ENCODE data around the gene INS.

INS gene

GRCh38 chr11:2144544-2145248 lies 16.3 kb downstream of the INS start:
- DNase-seq (ENCODE audit: low read depth in 2 of 2), result no peak

GRCh38 chr11:2143799-2144543 lies 17.0 kb downstream of the INS start:
- DNase-seq (ENCODE audit: low read depth in 2 of 2), result no peak

GRCh38 chr11:2143477-2143798 lies 17.6 kb downstream of the INS start:
- DNase-seq (ENCODE audit: low read depth in 2 of 2), result no peak

GRCh38 chr11:2142762-2143202 lies 18.2 kb downstream of the INS start:
- DNase-seq (ENCODE audit: low read depth in 2 of 2), result peak in 1 of 2 donors; percentile 29

- no peak for DNase-seq (ENCODE audit: low read depth in 2 of 2)
These were observed 18.7 kb downstream of the INS start for GRCh38 chr11:2142300-2142759.

GRCh38 chr11:2140411-2141400 lies 20.3 kb downstream of the INS start:
- no peak for DNase-seq (ENCODE audit: low read depth in 2 of 2)

GRCh38 chr11:2139621-2140337 lies 21.2 kb downstream of the INS start:
- no peak for DNase-seq (ENCODE audit: low read depth in 2 of 2)

GRCh38 chr11:2139123-2139521 lies 21.9 kb downstream of the INS start, which contains the start of gene IGF2:
Gene IGF2, minus strand, starts transcription at chr11:2139389. Its CDS starts 3,866 bp downstream, at chr11:2135523.
- DNase-seq (ENCODE audit: low read depth in 2 of 2), result no peak

GRCh38 chr11:2138431-2139122 lies 22.4 kb downstream of the INS start:
- DNase-seq (ENCODE audit: low read depth in 2 of 2), result peak in 1 of 2 donors; percentile 29

- DNase-seq (ENCODE audit: low read depth in 2 of 2), result no peak
These were observed 23.0 kb downstream of the INS start for GRCh38 chr11:2138068-2138430.

GRCh38 chr11:2137202-2138067 lies 23.6 kb downstream of the INS start:
- DNase-seq (ENCODE audit: low read depth in 2 of 2), result no peak

- DNase-seq (ENCODE audit: low read depth in 2 of 2), result no peak
These were observed 24.1 kb downstream of the INS start for GRCh38 chr11:2136952-2137201.

GRCh38 chr11:2136209-2136951 lies 24.6 kb downstream of the INS start:
- DNase-seq (ENCODE audit: low read depth in 2 of 2), result no peak

- DNase-seq (ENCODE audit: low read depth in 2 of 2), result no peak
These were observed 25.3 kb downstream of the INS start for GRCh38 chr11:2135648-2136201.

GRCh38 chr11:2135018-2135569 lies 25.9 kb downstream of the INS start:
- DNase-seq (ENCODE audit: low read depth in 2 of 2), result no peak

GRCh38 chr11:2134022-2135010 lies 26.7 kb downstream of the INS start:
- DNase-seq (ENCODE audit: low read depth in 2 of 2), result no peak

- DNase-seq (ENCODE audit: low read depth in 2 of 2), result no peak
These were observed 27.6 kb downstream of the INS start for GRCh38 chr11:2133241-2134021.

All from stimulated activated CD4-positive, alpha-beta T cell treated with anti-CD3 and anti-CD28 coated beads, Interleukin-1b, Interleukin-23, amount 100 ng/mL, for 4 hours (primary cell).